ENCODE results near the gene APBA2. TPM values are rescaled to one million over a fixed set of nuclear protein-coding genes. Genes with fewer than 3 reads are reported as not detected.
A peak's percentile ranks its signal among the peaks of the same experiment; 100 is the strongest.
"Not testable (repeated sequence)": the region's sequence is repeated elsewhere in the genome, so short reads cannot be mapped to it uniquely, and the experiment has no call there.

The APBA2 gene
- polyA plus RNA-seq = 1 to 10 TPM in 3 of 4 donors, under 1 TPM in 1; 0.67 to 3.2 (median 1.8) TPM
- long read RNA-seq, donor 1 = 0 reads
- long read RNA-seq, donor 2 = 0 reads
- long read RNA-seq, donor 3 = 0 reads
- long read RNA-seq, donor 4 = 0 reads
- long read RNA-seq, donor 5 = 0 reads
- long read RNA-seq, donor 6 = 0 reads
- long read RNA-seq, donor 7 = 0 reads
- long read RNA-seq, donor 8, partial matches to known transcripts = 0 of 1 reads
- long read RNA-seq, donor 8, other reads (novel, unspliced or antisense) = 0 of 1 reads
- long read RNA-seq, donor 9 = 0 reads
- long read RNA-seq, donor 10 = 0 reads

- Histone ChIP-seq H3K27me3 (ENCODE audit: control insufficient read depth in 3 of 3, insufficient read depth in 3 of 3, low read length in 3 of 3) (peaks cover 0 to 23% (median 7%) of the 10 kb centered on the region in 3 donors), H3K4me1 (ENCODE audit: control insufficient read depth in 3 of 3, insufficient read depth in 2 of 3, low read depth in 1 of 3, low read length in 2 of 3) (no peaks in the 10 kb centered on the region), H3K9me3 (ENCODE audit: control insufficient read depth in 2 of 2, insufficient read depth in 1 of 2, low read depth in 1 of 2, low read length in 1 of 2) (no peaks in the 10 kb centered on the region), H3K27ac (ENCODE audit: low read depth in 1 of 3, low read length in 2 of 3) (peak within 1 kb of the TSS in 1 of 3 donors; percentile 53), H3K36me3 (ENCODE audit: control insufficient read depth in 3 of 3, insufficient read depth in 2 of 3, low read depth in 1 of 3, low read length in 3 of 3) (no peaks in the 10 kb centered on the region), H3K4me3 (ENCODE audit: low read depth in 1 of 3, low read length in 3 of 3) (peak within 1 kb of the TSS; percentile 22 to 60 (median 43))
- WGBS, 3 donors = 1 to 2% (median 1%) methylated on average over 67 to 109 of the region's 109 CpGs
- DNase-seq = peak in 1 of 2 donors; percentile 58
- FAIRE-seq = no peak
Observed at GRCh38 chr15:28885630-28886430, at the start of gene APBA2. Gene APBA2, plus strand, starts transcription at chr15:28885974. Its CDS starts 167,911 bp downstream, at chr15:29053885.

- H3K36me3 ChIP-seq (ENCODE audit: control insufficient read depth in 3 of 3, insufficient read depth in 2 of 3, low read depth in 1 of 3, low read length in 3 of 3); H3K4me3 ChIP-seq (ENCODE audit: low read depth in 1 of 3, low read length in 3 of 3); DNase-seq; H3K27me3 ChIP-seq (ENCODE audit: control insufficient read depth in 3 of 3, insufficient read depth in 3 of 3, low read length in 3 of 3); H3K27ac ChIP-seq (ENCODE audit: low read depth in 1 of 3, low read length in 2 of 3); H3K4me1 ChIP-seq (ENCODE audit: control insufficient read depth in 3 of 3, insufficient read depth in 2 of 3, low read depth in 1 of 3, low read length in 2 of 3); H3K9me3 ChIP-seq (ENCODE audit: control insufficient read depth in 2 of 2, insufficient read depth in 1 of 2, low read depth in 1 of 2, low read length in 1 of 2); FAIRE-seq: not testable (repeated sequence)
- WGBS, 3 donors = 40 to 100% (median 85%) methylated on average over 1 to 8 of the region's 9 CpGs
Observed at GRCh38 chr15:28840285-28840684, 45.5 kb upstream of the APBA2 start.

GRCh38 chr15:28842210-28842609 lies 43.6 kb upstream of the APBA2 start:
- H3K4me1 ChIP-seq (ENCODE audit: control insufficient read depth in 3 of 3, insufficient read depth in 2 of 3, low read depth in 1 of 3, low read length in 2 of 3); H3K9me3 ChIP-seq (ENCODE audit: control insufficient read depth in 2 of 2, insufficient read depth in 1 of 2, low read depth in 1 of 2, low read length in 1 of 2); FAIRE-seq; H3K27me3 ChIP-seq (ENCODE audit: control insufficient read depth in 3 of 3, insufficient read depth in 3 of 3, low read length in 3 of 3); H3K4me3 ChIP-seq (ENCODE audit: low read depth in 1 of 3, low read length in 3 of 3); DNase-seq; H3K36me3 ChIP-seq (ENCODE audit: control insufficient read depth in 3 of 3, insufficient read depth in 2 of 3, low read depth in 1 of 3, low read length in 3 of 3); H3K27ac ChIP-seq (ENCODE audit: low read depth in 1 of 3, low read length in 2 of 3): not testable (repeated sequence)
- WGBS, 3 donors = 70 to 84% (median 79%) methylated on average over 10 to 11 of the region's 11 CpGs

GRCh38 chr15:28843520-28843919 lies 42.3 kb upstream of the APBA2 start:
- 92 to 96% (median 95%) methylated on average over 12 of the region's 12 CpGs for WGBS, 3 donors
- not testable (repeated sequence) for H3K27ac ChIP-seq (ENCODE audit: low read depth in 1 of 3, low read length in 2 of 3); H3K36me3 ChIP-seq (ENCODE audit: control insufficient read depth in 3 of 3, insufficient read depth in 2 of 3, low read depth in 1 of 3, low read length in 3 of 3); DNase-seq; H3K4me1 ChIP-seq (ENCODE audit: control insufficient read depth in 3 of 3, insufficient read depth in 2 of 3, low read depth in 1 of 3, low read length in 2 of 3); H3K4me3 ChIP-seq (ENCODE audit: low read depth in 1 of 3, low read length in 3 of 3); H3K9me3 ChIP-seq (ENCODE audit: control insufficient read depth in 2 of 2, insufficient read depth in 1 of 2, low read depth in 1 of 2, low read length in 1 of 2); H3K27me3 ChIP-seq (ENCODE audit: control insufficient read depth in 3 of 3, insufficient read depth in 3 of 3, low read length in 3 of 3); FAIRE-seq

GRCh38 chr15:28844147-28844546 lies 41.6 kb upstream of the APBA2 start:
- not testable (repeated sequence) for H3K36me3 ChIP-seq (ENCODE audit: control insufficient read depth in 3 of 3, insufficient read depth in 2 of 3, low read depth in 1 of 3, low read length in 3 of 3); H3K27me3 ChIP-seq (ENCODE audit: control insufficient read depth in 3 of 3, insufficient read depth in 3 of 3, low read length in 3 of 3); H3K9me3 ChIP-seq (ENCODE audit: control insufficient read depth in 2 of 2, insufficient read depth in 1 of 2, low read depth in 1 of 2, low read length in 1 of 2); DNase-seq; H3K27ac ChIP-seq (ENCODE audit: low read depth in 1 of 3, low read length in 2 of 3); FAIRE-seq; H3K4me1 ChIP-seq (ENCODE audit: control insufficient read depth in 3 of 3, insufficient read depth in 2 of 3, low read depth in 1 of 3, low read length in 2 of 3); H3K4me3 ChIP-seq (ENCODE audit: low read depth in 1 of 3, low read length in 3 of 3)
- WGBS, 3 donors = 55 to 78% (median 59%) methylated on average over 4 to 8 of the region's 14 CpGs

GRCh38 chr15:28847247-28847646 lies 38.5 kb upstream of the APBA2 start:
- DNase-seq; H3K27me3 ChIP-seq (ENCODE audit: control insufficient read depth in 3 of 3, insufficient read depth in 3 of 3, low read length in 3 of 3); H3K36me3 ChIP-seq (ENCODE audit: control insufficient read depth in 3 of 3, insufficient read depth in 2 of 3, low read depth in 1 of 3, low read length in 3 of 3); H3K9me3 ChIP-seq (ENCODE audit: control insufficient read depth in 2 of 2, insufficient read depth in 1 of 2, low read depth in 1 of 2, low read length in 1 of 2); H3K4me3 ChIP-seq (ENCODE audit: low read depth in 1 of 3, low read length in 3 of 3); H3K4me1 ChIP-seq (ENCODE audit: control insufficient read depth in 3 of 3, insufficient read depth in 2 of 3, low read depth in 1 of 3, low read length in 2 of 3); FAIRE-seq; H3K27ac ChIP-seq (ENCODE audit: low read depth in 1 of 3, low read length in 2 of 3): not testable (repeated sequence)
- WGBS, 3 donors = 64 to 75% (median 74%) methylated on average over 5 of the region's 5 CpGs

- not testable (repeated sequence) for H3K4me3 ChIP-seq (ENCODE audit: low read depth in 1 of 3, low read length in 3 of 3); DNase-seq; H3K27ac ChIP-seq (ENCODE audit: low read depth in 1 of 3, low read length in 2 of 3); H3K36me3 ChIP-seq (ENCODE audit: control insufficient read depth in 3 of 3, insufficient read depth in 2 of 3, low read depth in 1 of 3, low read length in 3 of 3); H3K27me3 ChIP-seq (ENCODE audit: control insufficient read depth in 3 of 3, insufficient read depth in 3 of 3, low read length in 3 of 3); H3K4me1 ChIP-seq (ENCODE audit: control insufficient read depth in 3 of 3, insufficient read depth in 2 of 3, low read depth in 1 of 3, low read length in 2 of 3); FAIRE-seq; H3K9me3 ChIP-seq (ENCODE audit: control insufficient read depth in 2 of 2, insufficient read depth in 1 of 2, low read depth in 1 of 2, low read length in 1 of 2)
- WGBS, 3 donors = 78 to 94% (median 92%) methylated on average over 7 to 9 of the region's 9 CpGs
Observed at GRCh38 chr15:28847959-28848358, 37.8 kb upstream of the APBA2 start.

- not testable (repeated sequence) for H3K27me3 ChIP-seq (ENCODE audit: control insufficient read depth in 3 of 3, insufficient read depth in 3 of 3, low read length in 3 of 3); DNase-seq; FAIRE-seq; H3K4me1 ChIP-seq (ENCODE audit: control insufficient read depth in 3 of 3, insufficient read depth in 2 of 3, low read depth in 1 of 3, low read length in 2 of 3); H3K9me3 ChIP-seq (ENCODE audit: control insufficient read depth in 2 of 2, insufficient read depth in 1 of 2, low read depth in 1 of 2, low read length in 1 of 2); H3K36me3 ChIP-seq (ENCODE audit: control insufficient read depth in 3 of 3, insufficient read depth in 2 of 3, low read depth in 1 of 3, low read length in 3 of 3); H3K27ac ChIP-seq (ENCODE audit: low read depth in 1 of 3, low read length in 2 of 3); H3K4me3 ChIP-seq (ENCODE audit: low read depth in 1 of 3, low read length in 3 of 3)
- 90 to 95% (median 90%) methylated on average over 13 of the region's 13 CpGs for WGBS, 3 donors
Observed at GRCh38 chr15:28848521-28848920, 37.3 kb upstream of the APBA2 start, which contains the start of gene GOLGA6L7. Gene GOLGA6L7, minus strand, starts transcription at chr15:28848644. Its CDS starts 95 bp downstream, at chr15:28848549.

All from small intestine (tissue), 16 donors.